PC-3 (cell line): Measurements from ENCODE around the gene ACO2.

Experiments
- CTCF ChIP-seq: fragments of 300-600 bp; sonication (generic); conservative IDR thresholded peaks from 2 replicates; pipeline ENCODE4 v1.5.1; 2017; ENCODE audit warnings: antibody characterized with exemption, low read depth, mild to moderate bottlenecking, low read length
- EZH2phosphoT487 ChIP-seq: fragments of 300-600 bp; sonication (generic); IDR thresholded peaks from 2 replicates; pipeline ENCODE4 v1.6.1; 2018; ENCODE audit warnings: mild to moderate bottlenecking, antibody characterized with exemption, low read length, borderline replicate concordance

DNA sequence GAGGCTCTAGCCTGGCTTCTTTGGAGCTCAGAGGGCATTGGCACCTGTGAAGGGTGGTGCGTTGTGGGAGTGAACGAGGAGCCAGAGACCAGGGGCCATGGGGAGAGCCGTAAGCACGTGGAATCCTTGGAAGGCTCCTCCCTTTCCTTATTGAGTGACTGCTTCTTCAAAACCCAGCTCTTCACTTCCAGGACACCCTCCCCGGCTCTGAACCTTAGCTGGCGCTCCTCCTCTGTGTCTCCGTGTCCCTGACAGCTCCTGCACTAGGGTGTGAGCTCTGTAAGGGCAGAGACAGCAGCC lies 49.1 kb downstream of the ACO2 start:
- TF ChIP-seq EZH2phosphoT487 (no peak), CTCF (peak; percentile 3; the same call in 1 of the 2 replicates)
